K562 (cell line): ENCODE data around the gene EP300. TPM values are rescaled to one million over a fixed set of nuclear protein-coding genes. Genes with fewer than 3 reads are reported as not detected.

Source experiments
- ATAC-seq: fragments of 200-7000 bp; cut with Tn5 transposase; 3 replicates; pipeline ENCODE4 v1.9.1; 2020; ENCODE audit warnings: moderate library complexity
- BruUV-seq: library from RNA; stranded (reverse); fragments of 400-500 nt; replicated peaks from 2 replicates; lab custom pipeline; 2021; lab: Mats Ljungman, UMichigan
- CTCF ChIA-PET: fragments of 300-600 bp; formaldehyde crosslinking; extraction: SDS; loops from one replicate; lab custom pipeline; 2021; ENCODE audit warnings: low intra/inter-chr PET ratio; lab: Yijun Ruan, JAX
- POLR2A ChIA-PET: fragments of 300-600, 350-650 bp; sonication (Branson Sonifier 250); formaldehyde crosslinking; extraction: SDS; loops from one replicate; lab custom pipeline; 2021; ENCODE audit warnings: antibody characterized with exemption, inconsistent platforms; lab: Yijun Ruan, JAX
- DNase-seq, 4 experiments: peaks; one replicate each; pipeline versions ENCODE4 v3.0.0 to v3.0.0-alpha.2; 2011 to 2018; ENCODE audit warnings: low spot score in 3 of 4, mixed read lengths in 3 of 4; ENCODE audit errors: extremely low read depth in 1 of 4
- FAIRE-seq: peaks from 2 replicates; lab custom pipeline; 2011; peaks lifted over from hg19 to GRCh38; lab: Jason Lieb, UNC
- H2AFZ ChIP-seq: 2 replicates; pipeline ENCODE4 v1.6.0; 2011; ENCODE audit warnings: low read depth, low read length, control low read depth, inconsistent platforms
- H3K27ac ChIP-seq: fragments of 200-600 bp; 3 replicates; pipeline ENCODE4 v1.8.0; 2011; ENCODE audit warnings: low read depth, mild to moderate bottlenecking, control low read depth, inconsistent platforms, low read length, moderate library complexity, mixed read lengths; ENCODE audit errors: extremely low read depth
- H3K27me3 ChIP-seq, 2 experiments: fragments of 300-600 bp in 1 of 2; 2 replicates in 1 of 2; 3 replicates in 1 of 2; pipeline versions ENCODE4 v1.6.0 to v1.8.0; 2011; ENCODE audit warnings: inconsistent platforms in 2 of 2, low read length in 2 of 2, mild to moderate bottlenecking in 1 of 2, mixed read lengths in 1 of 2, moderate library complexity in 1 of 2; ENCODE audit not compliant: control insufficient read depth in 2 of 2, insufficient read depth in 2 of 2
- H3K36me3 ChIP-seq: fragments of 300-600 bp; 3 replicates; pipeline ENCODE4 v1.8.0; 2011; ENCODE audit warnings: mild to moderate bottlenecking, low read length, inconsistent platforms; ENCODE audit not compliant: control insufficient read depth, insufficient read depth
- H3K4me1 ChIP-seq, 2 experiments: fragments of 200-600 bp in 1 of 2; replicated peaks in 1 of 2; 2 replicates in 1 of 2; 3 replicates in 1 of 2; pipeline versions ENCODE4 v1.5.1 to v1.8.0; 2011; ENCODE audit warnings: inconsistent platforms in 2 of 2, low read length in 2 of 2, mild to moderate bottlenecking in 1 of 2, mixed read lengths in 1 of 2, moderate library complexity in 1 of 2; ENCODE audit not compliant: control insufficient read depth in 2 of 2, insufficient read depth in 2 of 2
- H3K4me2 ChIP-seq: 2 replicates; pipeline ENCODE4 v1.6.1; 2011; ENCODE audit warnings: low read length, control low read depth, inconsistent platforms, mixed read lengths; ENCODE audit not compliant: insufficient read depth
- H3K4me3 ChIP-seq: fragments of 200-600 bp; sonication (generic), shearing (Covaris generic); 2 replicates; pipeline ENCODE4 v1.5.1; 2016; ENCODE audit warnings: control low read depth, inconsistent platforms
- H3K79me2 ChIP-seq: fragments of 200-600 bp; 3 replicates; pipeline ENCODE4 v1.8.0; 2011; ENCODE audit warnings: low read length, inconsistent platforms; ENCODE audit not compliant: control insufficient read depth, insufficient read depth
- H3K9ac ChIP-seq, 2 experiments: 2 replicates each; pipeline versions ENCODE4 v1.6.0 to v1.6.1; 2011; ENCODE audit warnings: low read depth in 2 of 2, low read length in 2 of 2, control low read depth in 1 of 2, inconsistent platforms in 1 of 2, mild to moderate bottlenecking in 1 of 2, mixed read lengths in 1 of 2; ENCODE audit not compliant: insufficient read depth in 1 of 2
- H3K9me1 ChIP-seq: one replicate; pipeline ENCODE4 v1.6.0; 2011; ENCODE audit warnings: inconsistent platforms, mild to moderate bottlenecking, low read length, moderate library complexity; ENCODE audit not compliant: control insufficient read depth, insufficient read depth
- H3K9me3 ChIP-seq: replicated peaks from 2 replicates; pipeline ENCODE4 v1.5.1; 2011; ENCODE audit warnings: low read depth, low read length, inconsistent platforms; ENCODE audit not compliant: control insufficient read depth, insufficient read depth
- H4K20me1 ChIP-seq: replicated peaks from 2 replicates; pipeline ENCODE4 v1.6.1; 2011; ENCODE audit warnings: low read length, inconsistent platforms, mixed read lengths; ENCODE audit not compliant: control insufficient read depth, insufficient read depth
- MCM5 ChIP-seq: fragments of 450-650 bp; IDR thresholded peaks from 2 replicates; pipeline ENCODE4 v1.6.1; 2016; ENCODE audit warnings: low read depth
- NCOA1 ChIP-seq: fragments of 450-650 bp; IDR thresholded peaks from 2 replicates; pipeline ENCODE4 v1.6.1; 2016; ENCODE audit warnings: low read depth
- POLR3A ChIP-seq: IDR thresholded peaks from 2 replicates; pipeline ENCODE4 v1.6.1; 2011; ENCODE audit warnings: borderline replicate concordance, mild to moderate bottlenecking, moderate library complexity; ENCODE audit not compliant: insufficient read length, insufficient read depth; ENCODE audit errors: extremely low read depth
- RBFOX2 ChIP-seq: fragments of 200-400 bp; formaldehyde crosslinking; IDR thresholded peaks from 2 replicates; pipeline ENCODE4 v1.6.1; 2017; ENCODE audit warnings: low read depth, mild to moderate bottlenecking, low read length, moderate library complexity
- SIRT6 ChIP-seq: IDR thresholded peaks from one replicate; pipeline ENCODE4 v1.6.1; 2012; ENCODE audit warnings: low read depth, mild to moderate bottlenecking, control low read depth, inconsistent platforms, low read length, moderate library complexity
- TRIM24 ChIP-seq, 2 experiments: fragments of 450-650 bp; IDR thresholded peaks; 2 replicates each; pipeline ENCODE4 v1.6.1; 2016
- ZNF224 ChIP-seq: sonication (generic); formaldehyde crosslinking; IDR thresholded peaks from 2 replicates; pipeline ENCODE4 v1.8.0; 2022; ENCODE audit warnings: mild to moderate bottlenecking, missing genetic modification reagents
- ZNF263 ChIP-seq: sonication (generic); formaldehyde crosslinking; IDR thresholded peaks from 2 replicates; pipeline ENCODE4 v1.8.0; 2022; ENCODE audit warnings: mild to moderate bottlenecking, missing genetic modification reagents, borderline replicate concordance
- WGBS: fragments of 100-300 bp; shearing (Covaris generic); methylation state at CpG from one replicate; pipeline ENCODE4 v1.1.6; 2016; ENCODE audit warnings: low coverage, mixed read lengths; ENCODE audit not compliant: insufficient coverage; ENCODE audit errors: missing lambda C conversion rate; 5-methylcytosine and 5-hydroxymethylcytosine counted together
- in situ Hi-C: fragments of 300-500 bp; cut with MboI; formaldehyde crosslinking; loops from 4 replicates; pipeline ENCODE4 v1.15.0; 2018; ENCODE audit warnings: inconsistent platforms, mixed read lengths
- intact Hi-C: fragments of 100-400 bp; cut with micrococcal nuclease; formaldehyde crosslinking; loops from 2 replicates; pipeline ENCODE4 v1.14.2; 2022
- polyA plus RNA-seq, 8 experiments: library from polyadenylated mRNA; depleted of rRNA in 4 of 8; stranded (reverse) in 5 of 8; unstranded in 3 of 8; fragments of >200 nt; fragmentation: Nextera tagmentation in 2 of 8; fragmentation: Illumina TruSeq in 1 of 8; extraction: Ambion mirVana in 2 of 8; extraction: Trizol in 1 of 8; gene quantifications; 2 replicates each; pipeline versions ENCODE4 v1.2.1 to v1.2.3, GENCODE V29; 2011 to 2014; ENCODE audit warnings: inconsistent platforms in 1 of 8, missing spikeins in 1 of 8
- total RNA-seq, 7 experiments: library from RNA; depleted of rRNA in 6 of 7; stranded (reverse); fragments of >200 nt in 6 of 7; fragmentation: Illumina TruSeq in 2 of 7; extraction: Trizol in 2 of 7; gene quantifications; 2 replicates each; pipeline versions ENCODE4 v1.2.1 to v1.2.3, GENCODE V29; 2011 to 2021; ENCODE audit warnings: low replicate concordance in 1 of 7
- TF ChIP-seq, protein P1 (sequence below): fragments of 450-650 bp; IDR thresholded peaks from 2 replicates; pipeline ENCODE4 v1.7.0; 2016; ENCODE audit warnings: borderline replicate concordance
- TF ChIP-seq, protein P2 (sequence below): fragments of 450-650 bp; formaldehyde crosslinking; IDR thresholded peaks from 2 replicates; pipeline ENCODE4 v1.4.0; 2020; ENCODE audit warnings: mild to moderate bottlenecking, moderate library complexity
- TF ChIP-seq, protein P3 (sequence below): fragments of 250-450 bp; sonication (Bioruptor Pico); IDR thresholded peaks from 2 replicates; pipeline ENCODE4 v1.8.0; 2021; ENCODE audit warnings: moderate library complexity, mild to moderate bottlenecking, inconsistent platforms

EP300 gene
- total and polyA plus RNA-seq, 9 of the 15 experiments (the other 6 are each of a cell fraction or from before 2014, with no cell fraction given), result 2.2 to 28.6 (median 10.9) TPM

DNA sequence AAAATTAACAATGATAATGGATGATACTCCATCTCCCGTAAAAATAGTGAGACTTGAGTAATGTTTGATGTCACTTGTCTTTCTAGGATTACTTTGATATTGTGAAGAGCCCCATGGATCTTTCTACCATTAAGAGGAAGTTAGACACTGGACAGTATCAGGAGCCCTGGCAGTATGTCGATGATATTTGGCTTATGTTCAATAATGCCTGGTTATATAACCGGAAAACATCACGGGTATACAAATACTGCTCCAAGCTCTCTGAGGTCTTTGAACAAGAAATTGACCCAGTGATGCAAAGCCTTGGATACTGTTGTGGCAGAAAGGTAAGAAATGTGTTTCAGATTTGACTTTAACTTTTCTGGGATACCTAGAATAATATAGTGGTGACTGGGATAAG lies 64.7 kb downstream of the EP300 start:
- Histone ChIP-seq H3K4me2 (no peak overlapping the region), H2AFZ (no peak overlapping the region), H3K9ac (no peak overlapping the region), H3K79me2 (no peaks in the 10 kb centered on the region), H3K4me1 (no peaks in the 10 kb centered on the region), H3K27ac (no peak overlapping the region), H4K20me1 (no peaks in the 10 kb centered on the region), H3K36me3 (peaks cover 96% of the 10 kb centered on the region), H3K9me1 (no peaks in the 10 kb centered on the region), H3K9me3 (no peaks in the 10 kb centered on the region), H3K4me3 (no peak overlapping the region), H3K27me3 (no peaks in the 10 kb centered on the region)
- intact Hi-C loops, result no loop called here
- CTCF ChIA-PET, result no interaction called here
- WGBS, result 94% methylated on average over 4 of the region's 4 CpGs
- ATAC-seq (no peak), DNase-seq (no peak), FAIRE-seq (no peak)
- in situ Hi-C loops, result no loop called here
- TF ChIP-seq MCM5, result no peak
- TF ChIP-seq RBFOX2, result no peak
- TF ChIP-seq SIRT6, result no peak
- POLR2A ChIA-PET, result interaction anchor here (1.4 kb wide), 1 partner anchor 25 kb away, joined by 3 read pairs; no protein-coding TSS in a partner anchor
- no TSS peak for BruUV-seq

DNA sequence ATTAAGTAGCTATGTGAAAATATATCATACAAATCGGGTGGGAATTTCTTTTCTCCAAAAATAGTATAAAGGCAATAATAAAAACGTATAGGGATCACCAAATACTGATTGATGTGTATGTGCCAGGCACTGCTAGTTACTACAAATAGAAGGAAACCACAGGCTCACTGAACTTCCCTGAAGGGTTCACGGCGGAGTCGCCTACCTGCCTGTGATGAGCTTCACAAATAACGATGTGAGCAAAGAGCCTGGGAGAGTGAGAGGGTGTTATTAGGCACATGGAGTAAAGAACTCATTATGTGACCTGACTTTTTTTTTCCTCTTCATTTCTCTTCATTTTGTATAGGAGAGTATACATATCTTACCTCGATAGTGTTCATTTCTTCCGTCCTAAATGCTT lies 76.8 kb downstream of the EP300 start:
- in situ Hi-C loops, result no loop called here
- H3K4me1 ChIP-seq, result no peaks in the 10 kb centered on the region
- ChIA-PET CTCF (interaction anchor here (0.7 kb wide), 1 partner anchor 1369 kb away, joined by 3 read pairs; no protein-coding TSS in a partner anchor), POLR2A (no interaction called here)
- H3K9me3 ChIP-seq, result no peaks in the 10 kb centered on the region
- DNase-seq (no peak), FAIRE-seq (no peak), ATAC-seq (no peak)
- no TSS peak for BruUV-seq
- H3K79me2 ChIP-seq, result no peaks in the 10 kb centered on the region
- no peak overlapping the region for H3K27ac ChIP-seq
- H3K4me2 ChIP-seq, result no peak overlapping the region
- peaks cover 77% of the 10 kb centered on the region for H3K36me3 ChIP-seq
- H3K4me3 ChIP-seq, result no peak overlapping the region
- intact Hi-C loops, result no loop called here
- no peak overlapping the region for H2AFZ ChIP-seq
- H3K9me1 ChIP-seq, result no peaks in the 10 kb centered on the region
- no peaks in the 10 kb centered on the region for H4K20me1 ChIP-seq
- no peaks in the 10 kb centered on the region for H3K27me3 ChIP-seq
- WGBS, result 76% methylated on average over 5 of the region's 8 CpGs
- no peak overlapping the region for H3K9ac ChIP-seq
- TF ChIP-seq, protein P1, sequence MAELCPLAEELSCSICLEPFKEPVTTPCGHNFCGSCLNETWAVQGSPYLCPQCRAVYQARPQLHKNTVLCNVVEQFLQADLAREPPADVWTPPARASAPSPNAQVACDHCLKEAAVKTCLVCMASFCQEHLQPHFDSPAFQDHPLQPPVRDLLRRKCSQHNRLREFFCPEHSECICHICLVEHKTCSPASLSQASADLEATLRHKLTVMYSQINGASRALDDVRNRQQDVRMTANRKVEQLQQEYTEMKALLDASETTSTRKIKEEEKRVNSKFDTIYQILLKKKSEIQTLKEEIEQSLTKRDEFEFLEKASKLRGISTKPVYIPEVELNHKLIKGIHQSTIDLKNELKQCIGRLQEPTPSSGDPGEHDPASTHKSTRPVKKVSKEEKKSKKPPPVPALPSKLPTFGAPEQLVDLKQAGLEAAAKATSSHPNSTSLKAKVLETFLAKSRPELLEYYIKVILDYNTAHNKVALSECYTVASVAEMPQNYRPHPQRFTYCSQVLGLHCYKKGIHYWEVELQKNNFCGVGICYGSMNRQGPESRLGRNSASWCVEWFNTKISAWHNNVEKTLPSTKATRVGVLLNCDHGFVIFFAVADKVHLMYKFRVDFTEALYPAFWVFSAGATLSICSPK, result no peak
- TF ChIP-seq ZNF224 (CRISPR knock-in tag), result no peak
- no peak for TF ChIP-seq NCOA1
- TF ChIP-seq TRIM24 (IDR thresholded peaks at IDR 0.05), result no peak
- no peak for TF ChIP-seq ZNF263 (CRISPR knock-in tag)
- TF ChIP-seq, protein P2, sequence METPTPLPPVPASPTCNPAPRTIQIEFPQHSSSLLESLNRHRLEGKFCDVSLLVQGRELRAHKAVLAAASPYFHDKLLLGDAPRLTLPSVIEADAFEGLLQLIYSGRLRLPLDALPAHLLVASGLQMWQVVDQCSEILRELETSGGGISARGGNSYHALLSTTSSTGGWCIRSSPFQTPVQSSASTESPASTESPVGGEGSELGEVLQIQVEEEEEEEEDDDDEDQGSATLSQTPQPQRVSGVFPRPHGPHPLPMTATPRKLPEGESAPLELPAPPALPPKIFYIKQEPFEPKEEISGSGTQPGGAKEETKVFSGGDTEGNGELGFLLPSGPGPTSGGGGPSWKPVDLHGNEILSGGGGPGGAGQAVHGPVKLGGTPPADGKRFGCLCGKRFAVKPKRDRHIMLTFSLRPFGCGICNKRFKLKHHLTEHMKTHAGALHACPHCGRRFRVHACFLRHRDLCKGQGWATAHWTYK (CRISPR knock-in tag), result no peak
- TF ChIP-seq POLR3A, result no peak
- TF ChIP-seq, protein P3, sequence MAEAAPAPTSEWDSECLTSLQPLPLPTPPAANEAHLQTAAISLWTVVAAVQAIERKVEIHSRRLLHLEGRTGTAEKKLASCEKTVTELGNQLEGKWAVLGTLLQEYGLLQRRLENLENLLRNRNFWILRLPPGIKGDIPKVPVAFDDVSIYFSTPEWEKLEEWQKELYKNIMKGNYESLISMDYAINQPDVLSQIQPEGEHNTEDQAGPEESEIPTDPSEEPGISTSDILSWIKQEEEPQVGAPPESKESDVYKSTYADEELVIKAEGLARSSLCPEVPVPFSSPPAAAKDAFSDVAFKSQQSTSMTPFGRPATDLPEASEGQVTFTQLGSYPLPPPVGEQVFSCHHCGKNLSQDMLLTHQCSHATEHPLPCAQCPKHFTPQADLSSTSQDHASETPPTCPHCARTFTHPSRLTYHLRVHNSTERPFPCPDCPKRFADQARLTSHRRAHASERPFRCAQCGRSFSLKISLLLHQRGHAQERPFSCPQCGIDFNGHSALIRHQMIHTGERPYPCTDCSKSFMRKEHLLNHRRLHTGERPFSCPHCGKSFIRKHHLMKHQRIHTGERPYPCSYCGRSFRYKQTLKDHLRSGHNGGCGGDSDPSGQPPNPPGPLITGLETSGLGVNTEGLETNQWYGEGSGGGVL (CRISPR knock-in tag), result no peak
